B cell (primary cell): ENCODE results near the gene SFMBT2. TPM values are rescaled to one million over a fixed set of nuclear protein-coding genes. Genes with fewer than 3 reads are reported as not detected.
"Not testable (repeated sequence)": the region's sequence is repeated elsewhere in the genome, so short reads cannot be mapped to it uniquely, and the experiment has no call there.

Experiments
- ATAC-seq: fragments of 200-7000 bp; cut with Tn5 transposase; one replicate; pipeline ENCODE4 v1.10.0; 2021; ENCODE audit warnings: low read depth, mild to moderate bottlenecking, moderate number of reproducible peaks, moderate library complexity
- CTCF ChIA-PET: fragments of 350-600 bp; sonication (Branson Sonifier 250); formaldehyde crosslinking; loops from one replicate; lab custom pipeline; 2021; ENCODE audit warnings: antibody characterized with exemption, inconsistent platforms; lab: Charles Lee
- POLR2A ChIA-PET: fragments of 350-600 bp; sonication (Branson Sonifier 250); formaldehyde crosslinking; loops from one replicate; lab custom pipeline; 2021; ENCODE audit warnings: antibody characterized with exemption; lab: Charles Lee
- DNase-seq: peaks from one replicate; pipeline ENCODE4 v3.0.0; 2013
- H2AFZ ChIP-seq: 2 replicates; pipeline ENCODE4 v1.6.1; 2012; ENCODE audit warnings: mild to moderate bottlenecking, low read depth, low read length; ENCODE audit not compliant: insufficient read depth, poor library complexity, severe bottlenecking
- H3K27ac ChIP-seq, 2 donors: 1 replicate in 1 of 2; 2 replicates in 1 of 2; pipeline ENCODE4 v1.5.1; 2012 to 2013; ENCODE audit warnings: low read length in 2 of 2, mild to moderate bottlenecking in 2 of 2, moderate library complexity in 1 of 2
- H3K27me3 ChIP-seq, 4 experiments: fragments of 200-600 bp in 1 of 4; sonication (generic) in 1 of 4; replicated peaks in 1 of 4; 1 replicate in 2 of 4; 2 replicates in 2 of 4; pipeline versions ENCODE4 v1.6.1 to v1.7.0; 2013 to 2016; ENCODE audit warnings: low read length in 3 of 4, mild to moderate bottlenecking in 2 of 4, mixed read lengths in 1 of 4, moderate library complexity in 1 of 4; ENCODE audit not compliant: insufficient read depth in 4 of 4, control insufficient read depth in 3 of 4; ENCODE audit errors: control extremely low read depth in 1 of 4
- H3K36me3 ChIP-seq, 2 experiments: replicated peaks in 1 of 2; 1 replicate in 1 of 2; 2 replicates in 1 of 2; pipeline versions ENCODE4 v1.6.1 to v1.7.1; 2013; ENCODE audit warnings: low read length in 1 of 2; ENCODE audit not compliant: insufficient read depth in 2 of 2, control insufficient read depth in 1 of 2; ENCODE audit errors: control extremely low read depth in 1 of 2, extremely low read depth in 1 of 2
- H3K4me1 ChIP-seq, 2 donors: fragments of 200-600 bp in 1 of 2; sonication (generic) in 1 of 2; 1 replicate in 1 of 2; 2 replicates in 1 of 2; pipeline versions ENCODE4 v1.5.1 to v1.6.1; 2013 to 2017; ENCODE audit warnings: low read length in 2 of 2; ENCODE audit not compliant: control insufficient read depth in 2 of 2, insufficient read depth in 2 of 2
- H3K4me2 ChIP-seq: replicated peaks from 2 replicates; pipeline ENCODE3; 2012; ENCODE audit warnings: mild to moderate bottlenecking, low read depth, low read length; ENCODE audit not compliant: poor library complexity, severe bottlenecking
- H3K4me3 ChIP-seq, 5 experiments: fragments of 200-600 bp in 1 of 5; sonication (generic) in 1 of 5; 1 replicate in 3 of 5; 2 replicates in 2 of 5; pipeline versions ENCODE4 v1.5.1 to v1.7.0; 2011 to 2016; ENCODE audit warnings: low read length in 4 of 5, mild to moderate bottlenecking in 4 of 5, low read depth in 2 of 5, control low read depth in 1 of 5, moderate library complexity in 1 of 5; ENCODE audit not compliant: insufficient read depth in 1 of 5; ENCODE audit errors: control extremely low read depth in 1 of 5, extremely low read depth in 1 of 5
- H3K79me2 ChIP-seq: fragments of 200-600 bp; sonication (generic); one replicate; pipeline ENCODE4 v1.6.0; 2016; ENCODE audit warnings: low read length; ENCODE audit not compliant: control insufficient read depth, insufficient read depth
- H3K9ac ChIP-seq: fragments of 200-600 bp; sonication (generic); 2 replicates; pipeline ENCODE4 v1.6.1; 2017; ENCODE audit warnings: mild to moderate bottlenecking, low read length, moderate library complexity
- H3K9me3 ChIP-seq, 3 donors: one replicate each; pipeline versions ENCODE4 v1.6.1 to v1.7.1; 2013; ENCODE audit warnings: low read length in 2 of 3; ENCODE audit not compliant: control insufficient read depth in 2 of 3, insufficient read depth in 1 of 3; ENCODE audit errors: control extremely low read depth in 1 of 3
- H4K20me1 ChIP-seq: 2 replicates; pipeline ENCODE4 v1.6.0; 2012; ENCODE audit warnings: mild to moderate bottlenecking, low read length; ENCODE audit not compliant: insufficient read depth, control insufficient read depth, poor library complexity, severe bottlenecking
- H3K27ac Mint-ChIP-seq: one replicate; pipeline ENCODE4 v1.8.0; 2021; ENCODE audit warnings: mixed read lengths
- H3K27me3 Mint-ChIP-seq: one replicate; pipeline ENCODE4 v1.8.0; 2021; ENCODE audit warnings: mixed read lengths
- H3K4me1 Mint-ChIP-seq: one replicate; pipeline ENCODE4 v1.8.0; 2021; ENCODE audit warnings: mixed read lengths
- H3K4me3 Mint-ChIP-seq: one replicate; pipeline ENCODE4 v1.8.0; 2021; ENCODE audit warnings: mixed read lengths
- H3K9me3 Mint-ChIP-seq: one replicate; pipeline ENCODE4 v1.8.0; 2022; ENCODE audit warnings: mixed read lengths; ENCODE audit not compliant: insufficient read depth
- CTCF ChIP-seq: fragments of 200-600 bp; IDR thresholded peaks from one replicate; pipeline ENCODE4 v1.8.0; 2022; ENCODE audit warnings: antibody characterized with exemption, mild to moderate bottlenecking
- EZH2 ChIP-seq: IDR thresholded peaks from 2 replicates; pipeline ENCODE4 v1.6.1; 2012; ENCODE audit warnings: borderline replicate concordance, low read depth, mild to moderate bottlenecking, moderate library complexity, low read length; ENCODE audit not compliant: insufficient read depth, poor library complexity, severe bottlenecking
- WGBS: methylation state at CpG from one replicate; pipeline ENCODE4 v1.1.5; 2013; ENCODE audit warnings: missing lambda C conversion rate; ENCODE audit not compliant: insufficient coverage; 5-methylcytosine and 5-hydroxymethylcytosine counted together
- intact Hi-C: fragments of 100-400 bp; cut with micrococcal nuclease; formaldehyde crosslinking; loops from one replicate; pipeline ENCODE4 v1.10.0; 2022
- polyA plus RNA-seq: library from polyadenylated mRNA; depleted of rRNA; stranded (reverse); fragments of >200 nt; gene quantifications from 2 replicates; pipeline ENCODE4 v1.2.3, GENCODE V29; 2012
- total RNA-seq, 2 donors: library from RNA; stranded (reverse); fragments of 120-200 nt in 1 of 2; gene quantifications; 1 replicate in 1 of 2; 2 replicates in 1 of 2; pipeline versions ENCODE4 v1.2.3 to v1.2.4, GENCODE V29; 2013 to 2022

SFMBT2 gene
- total and polyA plus RNA-seq, 2 donors (not counting 1 experiment from before 2014, with no cell fraction given): 2.3 to 24.0 TPM

DNA sequence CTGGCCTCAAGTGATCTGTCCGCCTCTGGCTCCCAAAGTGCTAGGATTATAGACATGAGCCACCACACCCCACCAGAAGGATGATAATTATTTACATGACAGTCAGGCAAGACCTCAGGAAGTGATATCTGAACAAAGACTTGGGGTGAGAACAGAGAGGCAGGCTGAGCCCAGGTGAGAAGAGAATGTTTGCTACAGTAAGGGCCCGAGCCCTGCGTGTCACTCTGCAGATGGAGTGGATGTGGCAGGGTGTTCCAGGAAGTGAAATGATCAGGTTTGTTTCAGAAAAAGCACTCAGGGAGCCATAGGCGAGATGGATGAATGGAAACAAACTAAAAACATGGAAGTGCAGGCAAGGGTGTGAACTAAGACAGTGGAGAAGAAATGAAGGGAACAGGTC lies 22.2 kb downstream of the SFMBT2 start:
- no peaks in the 10 kb centered on the region for H3K9me3 Mint-ChIP-seq
- Histone ChIP-seq H3K27ac (peak overlapping the region in 1 of 2 donors; percentile 59), H3K4me1 (peaks cover 13 to 17% of the 10 kb centered on the region in 2 donors), H3K4me2 (peak overlapping the region; percentile 32), H3K79me2 (peaks cover 80% of the 10 kb centered on the region), H3K9ac (no peak overlapping the region), H3K36me3 (no peaks in the 10 kb centered on the region), H3K27me3 (no peaks in the 10 kb centered on the region), H3K9me3 (no peaks in the 10 kb centered on the region), H4K20me1 (peaks cover 4% of the 10 kb centered on the region), H2AFZ (no peak overlapping the region), H3K4me3 (no peak overlapping the region)
- intact Hi-C loops: no loop called here
- H3K27me3 Mint-ChIP-seq: no peaks in the 10 kb centered on the region
- ChIA-PET POLR2A (no interaction called here), CTCF (no interaction called here)
- peaks cover 27% of the 10 kb centered on the region for H3K4me1 Mint-ChIP-seq
- no peak for TF ChIP-seq EZH2
- TF ChIP-seq CTCF: no peak
- DNase-seq (no peak), ATAC-seq (no peak)
- H3K4me3 Mint-ChIP-seq: peak overlapping the region; percentile 69
- 44% methylated on average over 3 of the region's 4 CpGs for WGBS
- peak overlapping the region; percentile 42 for H3K27ac Mint-ChIP-seq

- intact Hi-C loops, H3K27me3 ChIP-seq, H3K27ac Mint-ChIP-seq, H3K9me3 Mint-ChIP-seq, H3K36me3 ChIP-seq, H3K4me3 Mint-ChIP-seq, H3K4me3 ChIP-seq, CTCF ChIA-PET, H3K4me2 ChIP-seq, ATAC-seq, H3K9ac ChIP-seq, DNase-seq, H2AFZ ChIP-seq, H3K27ac ChIP-seq, H4K20me1 ChIP-seq, H3K27me3 Mint-ChIP-seq, POLR2A ChIA-PET, H3K9me3 ChIP-seq: not testable (repeated sequence)
- peaks cover 13 to 17% of the 10 kb centered on the region in 2 donors for H3K4me1 ChIP-seq
- peaks cover 81% of the 10 kb centered on the region for H3K79me2 ChIP-seq
- peaks cover 27% of the 10 kb centered on the region for H3K4me1 Mint-ChIP-seq
- no CpG with 5 or more reads among the region's 1 CpG for WGBS
Observed at GRCh38 chr10:7388149-7388548, 22.7 kb downstream of the SFMBT2 start.
